Osteoblast (primary cell): ENCODE results near the gene LPAR5. TPM values are rescaled to one million over a fixed set of nuclear protein-coding genes. Genes with fewer than 3 reads are reported as not detected.

ENCODE experiments used
- DNase-seq: peaks from one replicate; pipeline ENCODE4 v3.0.0; 2011; ENCODE audit warnings: low spot score, mixed read lengths; ENCODE audit not compliant: insufficient read length; ENCODE audit errors: missing footprints
- H2AFZ ChIP-seq: 2 replicates; pipeline ENCODE4 v1.6.0; 2011; ENCODE audit warnings: mild to moderate bottlenecking, low read length
- H3K27ac ChIP-seq: 2 replicates; pipeline ENCODE4 v1.5.1; 2011; ENCODE audit warnings: mild to moderate bottlenecking, low read depth, low read length, moderate library complexity
- H3K27me3 ChIP-seq: 2 replicates; pipeline ENCODE4 v1.6.0; 2012; ENCODE audit warnings: mild to moderate bottlenecking, control low read depth, inconsistent platforms, low read length, moderate library complexity; ENCODE audit not compliant: insufficient read depth
- H3K36me3 ChIP-seq: 2 replicates; pipeline ENCODE4 v1.5.1; 2011; ENCODE audit warnings: mild to moderate bottlenecking, low read length, control low read depth, moderate library complexity; ENCODE audit not compliant: insufficient read depth
- H3K4me1 ChIP-seq: 2 replicates; pipeline ENCODE4 v1.5.1; 2011; ENCODE audit warnings: mild to moderate bottlenecking, low read length, control low read depth, moderate library complexity; ENCODE audit not compliant: insufficient read depth
- H3K4me2 ChIP-seq: 2 replicates; pipeline ENCODE4 v1.6.0; 2011; ENCODE audit warnings: mild to moderate bottlenecking, low read length; ENCODE audit not compliant: insufficient read depth
- H3K4me3 ChIP-seq: fragments of 200-600 bp; sonication (generic); 3 replicates; pipeline ENCODE4 v1.5.1; 2012; ENCODE audit warnings: mild to moderate bottlenecking, low read length, inconsistent platforms; ENCODE audit not compliant: insufficient read depth
- H3K79me2 ChIP-seq: 2 replicates; pipeline ENCODE4 v1.6.0; 2012; ENCODE audit warnings: mild to moderate bottlenecking, low read length, control low read depth, inconsistent platforms; ENCODE audit not compliant: insufficient read depth
- H3K9me3 ChIP-seq: 2 replicates; pipeline ENCODE4 v1.5.1; 2011; ENCODE audit warnings: low read depth, low read length, control low read depth
- H4K20me1 ChIP-seq: 2 replicates; pipeline ENCODE4 v1.6.0; 2012; ENCODE audit warnings: mild to moderate bottlenecking, low read length, control low read depth; ENCODE audit not compliant: insufficient read depth
- total RNA-seq: library from RNA; depleted of rRNA; stranded (reverse); fragments of >200 nt; gene quantifications from 2 replicates; pipeline ENCODE4 v1.2.3, GENCODE V29; 2012
- TF ChIP-seq, protein P1 (sequence below): IDR thresholded peaks from 2 replicates; pipeline ENCODE4 v1.5.1; 2011; ENCODE audit warnings: mild to moderate bottlenecking, low read depth, low read length, moderate library complexity; ENCODE audit errors: extremely low read depth

LPAR5 gene
- total RNA-seq, 1 donor: not detected

DNA sequence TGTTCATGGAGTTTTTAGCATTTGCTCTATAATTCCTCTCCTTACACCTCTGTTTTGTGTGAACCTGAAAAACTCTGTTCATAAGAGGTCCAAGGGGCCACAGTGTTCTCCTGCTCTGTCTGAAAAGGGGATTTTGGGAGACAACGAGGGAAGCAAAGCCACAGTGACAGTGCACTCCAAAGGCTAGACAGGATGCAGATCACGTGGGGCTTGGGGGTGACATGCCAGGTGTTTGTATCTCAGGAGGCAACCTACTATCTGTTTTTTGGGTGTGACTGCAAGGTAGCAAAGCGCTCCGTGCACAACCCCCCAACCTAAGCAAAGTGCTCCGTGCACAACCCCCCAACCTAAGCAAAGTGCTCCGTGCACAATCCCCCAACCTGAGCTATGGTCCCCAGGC is 23.5 kb downstream of the LPAR5 start:
- no peak for DNase-seq
- TF ChIP-seq, protein P1, sequence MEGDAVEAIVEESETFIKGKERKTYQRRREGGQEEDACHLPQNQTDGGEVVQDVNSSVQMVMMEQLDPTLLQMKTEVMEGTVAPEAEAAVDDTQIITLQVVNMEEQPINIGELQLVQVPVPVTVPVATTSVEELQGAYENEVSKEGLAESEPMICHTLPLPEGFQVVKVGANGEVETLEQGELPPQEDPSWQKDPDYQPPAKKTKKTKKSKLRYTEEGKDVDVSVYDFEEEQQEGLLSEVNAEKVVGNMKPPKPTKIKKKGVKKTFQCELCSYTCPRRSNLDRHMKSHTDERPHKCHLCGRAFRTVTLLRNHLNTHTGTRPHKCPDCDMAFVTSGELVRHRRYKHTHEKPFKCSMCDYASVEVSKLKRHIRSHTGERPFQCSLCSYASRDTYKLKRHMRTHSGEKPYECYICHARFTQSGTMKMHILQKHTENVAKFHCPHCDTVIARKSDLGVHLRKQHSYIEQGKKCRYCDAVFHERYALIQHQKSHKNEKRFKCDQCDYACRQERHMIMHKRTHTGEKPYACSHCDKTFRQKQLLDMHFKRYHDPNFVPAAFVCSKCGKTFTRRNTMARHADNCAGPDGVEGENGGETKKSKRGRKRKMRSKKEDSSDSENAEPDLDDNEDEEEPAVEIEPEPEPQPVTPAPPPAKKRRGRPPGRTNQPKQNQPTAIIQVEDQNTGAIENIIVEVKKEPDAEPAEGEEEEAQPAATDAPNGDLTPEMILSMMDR: no peak
- no peak overlapping the region for H3K27ac ChIP-seq
- H3K79me2 ChIP-seq: no peaks in the 10 kb centered on the region
- no peak overlapping the region for H3K4me3 ChIP-seq
- peak overlapping the region; percentile 76 for H3K4me2 ChIP-seq
- H3K4me1 ChIP-seq: peaks cover 26% of the 10 kb centered on the region
- no peaks in the 10 kb centered on the region for H3K9me3 ChIP-seq
- H3K36me3 ChIP-seq: no peaks in the 10 kb centered on the region
- no peaks in the 10 kb centered on the region for H4K20me1 ChIP-seq
- H3K27me3 ChIP-seq: no peaks in the 10 kb centered on the region
- peak overlapping the region; percentile 80 for H2AFZ ChIP-seq

DNA sequence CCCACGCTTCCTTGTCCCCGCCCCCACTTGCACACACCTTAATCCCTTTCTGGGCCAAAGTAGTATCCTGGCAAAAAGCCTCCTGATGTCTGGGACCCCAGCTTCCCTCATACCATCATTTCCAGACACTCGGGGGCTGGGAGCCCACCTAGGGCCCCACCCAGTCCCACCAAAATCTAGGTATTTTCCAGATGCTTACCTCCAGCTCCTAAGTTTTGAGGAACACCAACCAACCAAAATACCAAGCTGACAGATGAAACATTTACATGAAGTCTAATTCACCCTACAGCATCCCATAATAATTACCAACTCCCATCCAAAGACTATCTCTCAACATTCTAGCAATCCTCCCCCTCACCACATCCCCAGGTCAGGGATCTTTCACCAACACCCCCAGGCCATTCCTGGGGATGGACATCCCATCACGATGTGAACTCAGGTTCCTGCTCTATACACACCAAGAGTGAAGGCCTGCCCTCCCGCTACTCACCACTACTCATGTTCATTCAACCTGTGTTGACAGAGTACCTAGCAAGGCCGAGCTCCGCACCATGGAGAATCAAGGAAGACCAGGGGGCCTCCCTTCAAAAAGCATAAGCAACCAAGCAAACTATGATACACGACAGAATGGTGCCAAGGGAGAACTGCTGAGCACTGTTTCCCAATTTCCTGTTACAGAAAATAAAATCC is 27.0 kb downstream of the LPAR5 start:
- no peaks in the 10 kb centered on the region for H3K27me3 ChIP-seq

DNA sequence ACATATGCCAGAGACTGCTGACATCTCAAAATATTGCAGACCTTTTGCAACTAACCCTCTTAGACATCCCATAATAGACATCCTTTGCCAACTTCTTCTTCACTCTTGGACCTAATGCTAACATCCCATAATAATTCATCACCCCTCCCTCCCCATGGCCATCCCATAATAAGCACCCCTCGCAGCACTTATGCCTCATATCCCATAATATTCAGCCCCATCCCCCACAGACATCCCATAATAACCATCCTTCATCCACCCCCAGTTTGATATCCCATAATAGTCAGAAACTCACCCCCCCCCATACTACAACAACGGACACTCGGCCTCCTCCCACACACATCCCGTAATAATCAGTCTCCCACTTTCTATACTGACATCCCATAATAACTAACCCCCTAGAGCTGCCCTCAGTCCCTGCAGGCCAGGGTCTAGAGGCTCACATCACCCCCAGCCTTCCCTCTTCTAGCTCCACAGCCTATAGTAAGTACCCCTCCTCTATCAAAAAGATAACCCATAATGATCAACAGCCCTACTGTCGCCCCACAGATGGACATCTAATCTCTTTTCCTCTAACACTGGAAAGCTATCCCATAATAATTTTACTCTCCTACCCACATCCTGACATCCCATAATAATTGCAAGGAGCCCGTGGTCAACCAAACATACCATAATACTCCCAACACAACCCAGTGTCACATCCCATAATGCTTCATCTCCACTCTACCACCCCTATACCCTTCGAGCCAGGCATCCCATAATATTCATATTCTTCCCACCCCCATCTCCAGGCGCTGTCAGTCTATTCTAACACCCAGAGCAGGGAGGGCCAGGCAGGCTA is 27.8 kb downstream of the LPAR5 start:
- no peak overlapping the region for H2AFZ ChIP-seq
- no peak overlapping the region for H3K27ac ChIP-seq

More for the DNA sequence above, 27.0 kb downstream of the LPAR5 start:
- peaks cover 27% of the 10 kb centered on the region for H3K79me2 ChIP-seq
- no peak overlapping the region for H3K4me2 ChIP-seq
- H3K36me3 ChIP-seq: peaks cover 4% of the 10 kb centered on the region
- H3K4me3 ChIP-seq: no peak overlapping the region
- no peak overlapping the region for H2AFZ ChIP-seq
- H4K20me1 ChIP-seq: peaks cover 25% of the 10 kb centered on the region
- TF ChIP-seq, protein P1: no peak
- DNase-seq: no peak
- H3K4me1 ChIP-seq: peaks cover 43% of the 10 kb centered on the region
- H3K27ac ChIP-seq: no peak overlapping the region
- no peaks in the 10 kb centered on the region for H3K9me3 ChIP-seq

More for the DNA sequence above, 27.8 kb downstream of the LPAR5 start:
- peaks cover 31% of the 10 kb centered on the region for H4K20me1 ChIP-seq
- H3K4me3 ChIP-seq: peak overlapping the region; percentile 6
- DNase-seq: peak; percentile 91
- peaks cover 4% of the 10 kb centered on the region for H3K36me3 ChIP-seq
- peaks cover 35% of the 10 kb centered on the region for H3K79me2 ChIP-seq
- H3K9me3 ChIP-seq: no peaks in the 10 kb centered on the region
- H3K4me2 ChIP-seq: peak overlapping the region; percentile 40
- TF ChIP-seq, protein P1: no peak
- H3K27me3 ChIP-seq: no peaks in the 10 kb centered on the region
- H3K4me1 ChIP-seq: peaks cover 45% of the 10 kb centered on the region
